Pancreas (tissue), 10 donors: Measurements from ENCODE around the gene WDR20. TPM values are rescaled to one million over a fixed set of nuclear protein-coding genes. Genes with fewer than 3 reads are reported as not detected.
"Not testable (repeated sequence)": the region's sequence is repeated elsewhere in the genome, so short reads cannot be mapped to it uniquely, and the experiment has no call there.

ENCODE experiments used
- ATAC-seq, 4 donors: fragments of 200-7000 bp; cut with Tn5 transposase; one replicate each; pipeline versions ENCODE4 v1.8.0 to v1.9.1; 2020; ENCODE audit warnings: mild to moderate bottlenecking in 4 of 4, moderate library complexity in 4 of 4
- DNase-seq, 6 donors: peaks; one replicate each; pipeline ENCODE4 v3.0.0-alpha.2; 2020
- FAIRE-seq: peaks from 2 replicates; lab custom pipeline; 2012; peaks lifted over from hg19 to GRCh38; lab: Jason Lieb, UNC
- H3K27ac ChIP-seq, 4 donors: fragments of 200-600 bp; sonication (generic); 1 replicate in 3 of 4; 2 replicates in 1 of 4; pipeline versions ENCODE4 v1.5.0 to v1.8.0; 2020
- H3K27me3 ChIP-seq, 4 donors: fragments of 200-600 bp; one replicate each; pipeline ENCODE4 v1.8.0; 2021
- H3K36me3 ChIP-seq, 3 donors: fragments of 200-600 bp; sonication (generic) in 1 of 3; one replicate each; pipeline versions ENCODE4 v1.5.0 to v1.8.0; 2020 to 2021
- H3K4me1 ChIP-seq, 3 donors: fragments of 200-600 bp; one replicate each; pipeline ENCODE4 v1.8.0; 2021
- H3K4me3 ChIP-seq, 4 donors: fragments of 200-600 bp; sonication (generic) in 2 of 4; one replicate each; pipeline versions ENCODE4 v1.5.0 to v1.8.0; 2020 to 2021
- H3K9me3 ChIP-seq, 4 donors: fragments of 200-600 bp; one replicate each; pipeline ENCODE4 v1.8.0; 2021
- CTCF ChIP-seq, 4 donors: fragments of 200-600 bp; sonication (generic) in 3 of 4; IDR thresholded peaks; one replicate each; pipeline versions ENCODE4 v1.5.0 to v1.8.0; 2021; ENCODE audit warnings: antibody characterized with exemption in 4 of 4
- whole genome bisulfite sequencing, 2 donors: extraction: QIAGEN DNeasy Blood & Tissue Kit; methylation state at CpG; one replicate each; pipeline ENCODE4 v1.1.7; 2013; 5-methylcytosine and 5-hydroxymethylcytosine counted together
- intact Hi-C, 3 donors: fragments of 100-400 bp; cut with DNase I; formaldehyde crosslinking; loops; one replicate each; pipeline versions ENCODE4 v1.11.1 to v1.14.2; 2022
- polyA plus RNA-seq, 2 donors: library from polyadenylated mRNA; stranded (reverse); fragments of 200-250 nt; gene quantifications; one replicate each; pipeline ENCODE4 v1.2.3, GENCODE V29; 2013
- total RNA-seq, 6 donors: library from RNA; stranded (reverse); fragmentation: NEBNext Ultra II Directional in 4 of 6; extraction: Animal tissue kit (Norgen Biotek cat#: 25700) in 4 of 6; gene quantifications; one replicate each; pipeline versions ENCODE4 v1.2.1 to v1.2.4, GENCODE V29; 2021 to 2023
- donor health status: healthy with polysubstance abuse.
- donor health status: DM: no; HTN: no; CAD: no; lungs with moderate emphysema.
- donor health status: DM: no; HTN: no; CAD: no.
- donor health status: control.
- donor health status: control.
- donor health status: Bipolar disorder and iron deficiency.
- donor health status: DM: yes; HTN: yes; CAD: no.
- donor health status: DM: no; HTN: no; CAD: no.
- donor health status: DM: no; HTN: no; CAD: no.
- donor health status: DM: yes; HTN: yes; CAD: no.

Gene WDR20
- total and polyA plus RNA-seq, 8 donors = 7.4 to 19.5 (median 14.0) TPM

GRCh38 chr14:102241147-102241546, 101.5 kb downstream of the WDR20 start:
- H3K27ac ChIP-seq = no peak overlapping the region
- no peaks in the 10 kb centered on the region for H3K9me3 ChIP-seq
- no peak for TF ChIP-seq CTCF (IDR thresholded peaks at IDR 0.05)
- WGBS, 2 donors = 86 to 89% methylated on average over 4 of the region's 4 CpGs
- H3K4me3 ChIP-seq = no peak overlapping the region
- no peak for DNase-seq
- no peaks in the 10 kb centered on the region for H3K4me1 ChIP-seq
- no peaks in the 10 kb centered on the region for H3K36me3 ChIP-seq
- intact Hi-C loops = no loop called here
- ATAC-seq = no peak
- FAIRE-seq = no peak
- no peaks in the 10 kb centered on the region for H3K27me3 ChIP-seq

GRCh38 chr14:102243795-102244194, 104.1 kb downstream of the WDR20 start:
- H3K9me3 ChIP-seq, H3K27ac ChIP-seq, FAIRE-seq, ATAC-seq, intact Hi-C loops, DNase-seq, H3K36me3 ChIP-seq, H3K4me1 ChIP-seq, H3K27me3 ChIP-seq, H3K4me3 ChIP-seq: not testable (repeated sequence)
- WGBS, 2 donors = 97 to 98% methylated on average over 4 of the region's 4 CpGs

- ATAC-seq (no peak), FAIRE-seq (no peak), DNase-seq (no peak)
- H3K4me3 ChIP-seq = no peak overlapping the region
- no peak overlapping the region for H3K27ac ChIP-seq
- intact Hi-C loops = no loop called here
- TF ChIP-seq CTCF (IDR thresholded peaks at IDR 0.05) = no peak
- 67 to 75% methylated on average over 9 of the region's 9 CpGs for WGBS, 2 donors
- H3K27me3 ChIP-seq = no peaks in the 10 kb centered on the region
- no peaks in the 10 kb centered on the region for H3K36me3 ChIP-seq
- H3K4me1 ChIP-seq = no peaks in the 10 kb centered on the region
- no peaks in the 10 kb centered on the region for H3K9me3 ChIP-seq
These were observed 106.4 kb downstream of the WDR20 start for GRCh38 chr14:102246071-102246470.

- Histone ChIP-seq H3K27ac (no peak overlapping the region), H3K4me1 (peaks cover 0 to 8% (median 0%) of the 10 kb centered on the region in 3 donors), H3K36me3 (no peaks in the 10 kb centered on the region), H3K9me3 (no peaks in the 10 kb centered on the region), H3K4me3 (no peak overlapping the region), H3K27me3 (no peaks in the 10 kb centered on the region)
- no peak for TF ChIP-seq CTCF (IDR thresholded peaks at IDR 0.05)
- 76 to 82% methylated on average over 8 of the region's 8 CpGs for WGBS, 2 donors
- FAIRE-seq = no peak
- intact Hi-C loops = no loop called here
- no peak for ATAC-seq
- DNase-seq = no peak
These were observed 108.4 kb downstream of the WDR20 start for GRCh38 chr14:102248121-102248520.

- no peak for FAIRE-seq
- TF ChIP-seq CTCF (IDR thresholded peaks at IDR 0.05) = no peak
- no peaks in the 10 kb centered on the region for H3K27me3 ChIP-seq
- intact Hi-C loops = no loop called here
- 90 to 92% methylated on average over 12 of the region's 12 CpGs for WGBS, 2 donors
- no peak overlapping the region for H3K4me3 ChIP-seq
- no peak for DNase-seq
- H3K36me3 ChIP-seq = no peaks in the 10 kb centered on the region
- no peak for ATAC-seq
- no peaks in the 10 kb centered on the region for H3K9me3 ChIP-seq
- peaks cover 0 to 13% (median 6%) of the 10 kb centered on the region in 3 donors for H3K4me1 ChIP-seq
- no peak overlapping the region for H3K27ac ChIP-seq
These were observed 109.3 kb downstream of the WDR20 start for GRCh38 chr14:102249041-102249440.
